GM18909 (cell line): ENCODE measurements around the gene LYPD1.
"Not testable (repeated sequence)": the region's sequence is repeated elsewhere in the genome, so short reads cannot be mapped to it uniquely, and the experiment has no call there.

Experiments
- ATAC-seq: cut with Tn5 transposase; IDR thresholded peaks from one replicate; pipeline ENCODE4 v1.9.1; 2021; ENCODE audit warnings: mild to moderate bottlenecking; ENCODE audit not compliant: unreplicated experiment, poor library complexity

Gene LYPD1

GRCh38 chr2:132669908-132670495 is at the start of gene LYPD1:
TSS of gene LYPD1 (minus strand) at chr2:132670205. CDS start at chr2:132669932, 273 bp downstream.
- no peak for ATAC-seq

GRCh38 chr2:132719480-132719879 is 49.5 kb upstream of the LYPD1 start:
- no peak for ATAC-seq

- no peak for ATAC-seq
Observed at GRCh38 chr2:132716954-132717353, 46.9 kb upstream of the LYPD1 start.

- ATAC-seq = peak; percentile 81
Observed at GRCh38 chr2:132715386-132716351, 45.7 kb upstream of the LYPD1 start.

- ATAC-seq = no peak
Observed at GRCh38 chr2:132703396-132703795, 33.4 kb upstream of the LYPD1 start.

GRCh38 chr2:132701810-132702209 is 31.8 kb upstream of the LYPD1 start:
- no peak for ATAC-seq

- not testable (repeated sequence) for ATAC-seq
Observed at GRCh38 chr2:132699802-132700201, 29.8 kb upstream of the LYPD1 start.

- not testable (repeated sequence) for ATAC-seq
Observed at GRCh38 chr2:132698347-132698746, 28.3 kb upstream of the LYPD1 start.

- ATAC-seq = no peak
Observed at GRCh38 chr2:132697556-132698205, 27.7 kb upstream of the LYPD1 start.

- no peak for ATAC-seq
Observed at GRCh38 chr2:132692816-132693215, 22.8 kb upstream of the LYPD1 start.

GRCh38 chr2:132691556-132691955 is 21.6 kb upstream of the LYPD1 start:
- no peak for ATAC-seq

- no peak for ATAC-seq
Observed at GRCh38 chr2:132690664-132691303, 20.8 kb upstream of the LYPD1 start.

- ATAC-seq = no peak
Observed at GRCh38 chr2:132681766-132682165, 11.8 kb upstream of the LYPD1 start.

GRCh38 chr2:132680544-132680943 is 10.5 kb upstream of the LYPD1 start:
- no peak for ATAC-seq

GRCh38 chr2:132678483-132678882 is 8.5 kb upstream of the LYPD1 start:
- ATAC-seq = no peak

- ATAC-seq = no peak
Observed at GRCh38 chr2:132677661-132678060, 7.7 kb upstream of the LYPD1 start.

GRCh38 chr2:132676999-132677398 is 7.0 kb upstream of the LYPD1 start:
- ATAC-seq = no peak

GRCh38 chr2:132671151-132671835 is 1.3 kb upstream of the LYPD1 start:
- no peak for ATAC-seq

- no peak for ATAC-seq
Observed at GRCh38 chr2:132670496-132671150, 618 bp upstream of the LYPD1 start.
